COR-L47 (cell line): ENCODE results near the gene PDZD8.

Experiments
- DNase-seq: peaks from one replicate; lab custom pipeline; 2025; lab: John Stamatoyannopoulos, UW

PDZD8 gene, protein sequence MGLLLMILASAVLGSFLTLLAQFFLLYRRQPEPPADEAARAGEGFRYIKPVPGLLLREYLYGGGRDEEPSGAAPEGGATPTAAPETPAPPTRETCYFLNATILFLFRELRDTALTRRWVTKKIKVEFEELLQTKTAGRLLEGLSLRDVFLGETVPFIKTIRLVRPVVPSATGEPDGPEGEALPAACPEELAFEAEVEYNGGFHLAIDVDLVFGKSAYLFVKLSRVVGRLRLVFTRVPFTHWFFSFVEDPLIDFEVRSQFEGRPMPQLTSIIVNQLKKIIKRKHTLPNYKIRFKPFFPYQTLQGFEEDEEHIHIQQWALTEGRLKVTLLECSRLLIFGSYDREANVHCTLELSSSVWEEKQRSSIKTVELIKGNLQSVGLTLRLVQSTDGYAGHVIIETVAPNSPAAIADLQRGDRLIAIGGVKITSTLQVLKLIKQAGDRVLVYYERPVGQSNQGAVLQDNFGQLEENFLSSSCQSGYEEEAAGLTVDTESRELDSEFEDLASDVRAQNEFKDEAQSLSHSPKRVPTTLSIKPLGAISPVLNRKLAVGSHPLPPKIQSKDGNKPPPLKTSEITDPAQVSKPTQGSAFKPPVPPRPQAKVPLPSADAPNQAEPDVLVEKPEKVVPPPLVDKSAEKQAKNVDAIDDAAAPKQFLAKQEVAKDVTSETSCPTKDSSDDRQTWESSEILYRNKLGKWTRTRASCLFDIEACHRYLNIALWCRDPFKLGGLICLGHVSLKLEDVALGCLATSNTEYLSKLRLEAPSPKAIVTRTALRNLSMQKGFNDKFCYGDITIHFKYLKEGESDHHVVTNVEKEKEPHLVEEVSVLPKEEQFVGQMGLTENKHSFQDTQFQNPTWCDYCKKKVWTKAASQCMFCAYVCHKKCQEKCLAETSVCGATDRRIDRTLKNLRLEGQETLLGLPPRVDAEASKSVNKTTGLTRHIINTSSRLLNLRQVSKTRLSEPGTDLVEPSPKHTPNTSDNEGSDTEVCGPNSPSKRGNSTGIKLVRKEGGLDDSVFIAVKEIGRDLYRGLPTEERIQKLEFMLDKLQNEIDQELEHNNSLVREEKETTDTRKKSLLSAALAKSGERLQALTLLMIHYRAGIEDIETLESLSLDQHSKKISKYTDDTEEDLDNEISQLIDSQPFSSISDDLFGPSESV

DNA sequence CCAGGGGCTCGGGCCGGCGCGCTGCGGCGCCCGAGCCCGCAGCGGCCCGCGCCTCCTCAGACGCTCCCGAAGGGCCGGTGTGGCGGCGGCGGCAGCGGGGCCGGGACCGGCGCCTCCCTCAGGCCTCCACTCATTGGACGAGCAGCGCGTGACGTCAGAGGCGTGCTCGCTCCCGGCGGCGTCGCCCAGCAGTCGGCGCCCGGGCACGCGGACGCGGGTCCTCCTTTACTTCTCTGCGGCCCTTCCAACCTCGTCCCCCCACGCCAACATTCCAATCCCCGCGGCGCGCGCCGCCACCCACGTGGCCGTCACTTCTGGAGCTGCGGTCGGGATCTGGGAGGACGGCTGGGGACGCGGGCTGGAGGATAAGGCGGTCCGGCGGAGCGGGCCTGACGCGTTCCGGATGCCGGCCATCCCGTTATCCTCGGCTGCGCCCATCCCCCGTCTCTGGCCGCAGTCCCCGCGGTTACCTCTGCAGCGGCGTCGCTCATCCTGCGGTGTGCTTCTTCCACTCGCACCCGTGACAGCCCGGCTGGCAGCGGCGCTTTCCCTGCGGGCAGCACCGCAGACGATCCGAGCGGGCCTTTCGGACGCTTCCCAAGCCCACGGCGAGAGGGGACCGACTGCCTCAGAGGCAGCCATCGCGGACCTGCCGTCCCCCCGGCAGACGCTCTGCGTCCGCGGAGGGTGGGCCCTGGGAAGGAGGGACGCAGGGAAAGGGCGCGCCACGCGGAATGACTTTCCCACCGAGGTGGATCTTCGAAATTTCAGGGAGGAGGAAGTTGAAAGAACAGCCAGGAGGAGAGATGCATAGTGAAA, at the start of gene PDZD8:
Gene PDZD8 (minus strand): TSS at position 81 of the 819 bp plus-strand sequence. CDS start 213 bp downstream, outside the sequence.
- peak; percentile 67 for DNase-seq

DNA sequence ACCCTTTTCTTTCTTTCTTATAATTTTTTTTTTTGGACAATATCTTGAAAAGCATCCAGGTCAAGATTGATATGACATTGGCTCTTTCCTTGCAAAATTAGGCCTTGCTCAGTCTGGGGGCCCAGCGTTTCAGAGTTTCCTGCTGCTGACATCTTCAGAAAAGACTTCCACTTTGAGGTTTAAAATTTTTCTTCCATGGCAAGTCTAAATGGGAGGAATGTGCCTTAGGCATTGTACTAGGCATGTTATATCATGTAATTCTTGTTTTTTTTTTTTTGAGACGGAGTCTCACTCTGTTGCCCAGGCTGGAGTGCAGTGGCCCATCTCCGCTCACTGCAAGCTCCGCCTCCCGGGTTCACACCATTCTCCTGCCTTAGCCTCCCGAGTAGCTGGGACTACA, 48.9 kb upstream of the PDZD8 start:
- no peak for DNase-seq

GRCh38 chr10:117421985-117422384, 46.7 kb upstream of the PDZD8 start:
- DNase-seq: no peak

DNA sequence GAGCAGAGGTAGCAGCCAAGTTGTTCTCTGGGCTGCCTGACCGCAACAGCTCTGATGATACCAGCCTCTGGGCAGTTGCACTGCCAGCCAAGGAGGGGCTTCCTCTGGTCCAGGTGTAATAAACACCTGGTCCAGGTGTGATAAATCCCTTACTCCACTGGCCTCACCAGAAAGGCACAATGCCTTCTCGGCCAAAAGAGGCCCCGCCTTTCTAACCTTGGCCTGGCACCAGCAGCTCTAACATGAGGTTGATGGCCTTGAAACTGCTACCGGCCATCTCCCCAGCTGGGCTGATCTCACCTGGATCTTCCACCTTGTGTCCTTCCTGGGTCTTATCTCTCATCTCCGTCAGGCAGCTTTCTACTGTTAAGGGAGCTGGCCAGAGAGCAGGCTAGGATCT, 45.5 kb upstream of the PDZD8 start:
- DNase-seq: no peak

- DNase-seq: no peak
Observed at GRCh38 chr10:117419921-117420320, 44.7 kb upstream of the PDZD8 start.

DNA sequence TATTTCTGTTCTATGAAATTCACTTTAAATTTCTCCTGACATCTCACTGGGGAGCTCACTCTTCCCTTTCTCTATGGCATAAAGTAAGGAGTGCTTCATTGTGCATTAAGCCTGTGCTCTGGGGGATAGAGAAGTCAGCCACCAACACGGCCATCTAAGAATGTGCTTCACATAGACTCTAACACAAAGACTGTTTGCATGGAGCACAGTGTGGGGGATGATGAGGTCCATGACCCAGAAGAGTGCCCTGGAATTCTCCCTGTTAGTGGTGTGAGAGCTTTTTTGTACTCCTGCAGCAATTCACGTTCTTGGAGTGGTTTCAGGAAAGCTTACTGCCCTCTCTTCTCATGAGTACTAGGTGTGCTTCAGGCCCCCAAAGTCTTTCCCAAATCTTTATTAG, 43.9 kb upstream of the PDZD8 start:
- no peak for DNase-seq

DNA sequence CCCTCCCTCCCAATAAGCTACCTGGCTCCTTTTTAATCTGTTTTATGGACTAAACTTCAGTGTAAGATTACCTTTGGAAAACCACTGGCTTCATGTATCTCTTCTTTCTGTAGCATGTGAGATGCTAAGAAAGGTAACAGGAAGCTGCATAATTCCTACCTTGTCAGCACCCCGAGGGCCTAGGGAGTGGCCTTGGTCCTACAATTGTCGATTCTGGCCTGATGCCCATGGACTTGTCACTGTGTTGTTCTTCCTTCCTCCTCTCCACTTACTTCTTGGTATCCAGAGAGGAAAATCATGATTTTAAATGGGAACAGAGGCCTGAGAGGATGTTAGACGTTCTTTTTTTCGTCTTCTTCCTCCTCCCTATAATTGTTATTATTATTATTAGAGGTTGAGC, 42.9 kb upstream of the PDZD8 start:
- no peak for DNase-seq

GRCh38 chr10:117417196-117417595, 42.0 kb upstream of the PDZD8 start:
- no peak for DNase-seq

GRCh38 chr10:117413928-117414618, 38.8 kb upstream of the PDZD8 start:
- DNase-seq: no peak

- DNase-seq: no peak
Observed at GRCh38 chr10:117412469-117413010, 37.3 kb upstream of the PDZD8 start.

- peak; percentile 50 for DNase-seq
Observed at GRCh38 chr10:117411479-117412399, 36.5 kb upstream of the PDZD8 start.

GRCh38 chr10:117410557-117410956, 35.3 kb upstream of the PDZD8 start:
- DNase-seq: no peak

- DNase-seq: no peak
Observed at GRCh38 chr10:117409549-117410305, 34.5 kb upstream of the PDZD8 start.

DNA sequence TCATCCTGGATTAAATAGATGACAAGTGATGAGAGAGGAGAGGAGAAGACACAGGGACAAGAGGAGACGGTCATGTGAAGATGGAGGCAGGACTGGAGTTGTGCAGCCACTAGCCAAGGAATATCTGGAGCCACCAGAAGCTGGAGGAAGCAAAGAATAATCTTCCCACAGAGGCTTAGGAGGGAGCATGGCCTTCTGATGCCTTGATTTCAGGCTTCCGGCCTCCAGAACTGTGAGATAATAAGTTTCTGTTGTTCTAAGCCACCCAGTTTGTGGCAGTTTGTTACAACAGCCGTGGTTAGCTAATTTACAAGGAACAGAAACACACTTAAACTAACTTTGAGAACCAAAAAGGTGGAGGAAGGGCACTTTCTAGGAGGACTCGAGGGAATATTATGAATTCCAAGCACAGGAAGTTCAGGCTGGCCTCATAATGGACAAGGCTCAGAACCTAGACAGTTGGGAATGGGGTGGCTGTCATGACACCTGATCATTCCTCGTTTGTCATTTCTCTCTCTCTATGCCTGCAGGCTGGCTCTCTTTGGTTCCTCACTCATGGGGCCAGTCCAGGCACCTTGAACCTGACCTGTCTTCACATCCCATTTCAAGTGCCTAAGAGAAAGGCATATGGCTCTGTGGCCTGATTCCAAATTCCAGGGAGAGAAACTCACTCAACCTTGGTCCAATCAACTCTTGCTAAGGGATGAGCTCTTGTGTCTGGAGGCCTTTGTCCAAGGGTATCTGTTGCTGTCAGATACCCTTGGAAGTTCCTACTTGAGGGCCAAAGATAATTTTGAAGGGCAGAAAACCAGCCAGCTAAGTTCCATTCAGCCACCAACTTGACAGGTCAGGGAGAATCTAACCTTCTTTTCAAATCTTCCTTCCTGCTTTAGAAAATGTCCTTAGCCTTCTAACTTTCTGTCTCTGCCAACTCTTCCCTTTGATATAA, 33.5 kb upstream of the PDZD8 start:
- DNase-seq: no peak

GRCh38 chr10:117405730-117406129, 30.5 kb upstream of the PDZD8 start:
- DNase-seq: no peak

- no peak for DNase-seq
Observed at GRCh38 chr10:117400329-117400728, 25.1 kb upstream of the PDZD8 start.

DNA sequence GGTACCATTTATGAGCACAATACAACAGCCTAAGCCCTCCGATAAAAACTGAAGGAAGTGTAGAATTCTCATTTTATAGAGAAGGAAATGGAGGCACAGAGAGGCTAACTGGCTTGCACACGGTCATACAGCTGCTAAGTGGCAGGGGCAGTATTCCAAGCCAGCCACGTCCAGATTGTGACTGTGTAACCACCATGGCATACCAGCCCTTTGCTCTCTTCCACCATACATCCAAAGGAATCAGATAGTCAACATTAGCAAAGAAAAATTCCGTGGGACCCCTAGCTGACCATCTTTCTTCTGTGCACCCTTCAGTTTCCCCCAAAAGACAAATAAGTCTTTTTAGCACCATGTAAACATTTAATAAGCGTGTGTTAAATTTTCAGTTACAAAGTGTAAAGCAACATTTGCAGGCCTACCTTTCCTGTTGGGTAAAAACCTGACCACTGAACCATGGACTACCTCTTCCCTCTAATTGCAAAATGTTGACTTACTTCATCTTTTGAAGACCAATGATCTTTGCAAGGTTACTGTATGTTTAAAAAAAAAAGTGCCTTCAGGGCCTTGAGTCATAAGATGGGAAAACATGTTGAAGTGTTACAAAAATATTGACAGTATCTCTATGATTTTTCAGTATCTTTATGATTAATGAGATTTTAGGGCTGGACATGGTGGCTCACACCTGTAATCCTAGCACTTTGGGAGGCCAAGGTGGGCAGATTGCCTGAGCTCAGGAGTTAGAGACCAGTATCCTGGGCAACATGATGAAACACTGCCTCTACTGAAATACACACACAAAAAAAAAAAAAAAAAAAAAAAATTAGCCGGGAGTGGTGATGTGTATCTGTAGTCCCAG, 24.3 kb upstream of the PDZD8 start:
- DNase-seq: no peak
